Fibroblast of skin of left quadriceps (primary cell): ENCODE results near the gene LCA5.
"Not testable (repeated sequence)": the region's sequence is repeated elsewhere in the genome, so short reads cannot be mapped to it uniquely, and the experiment has no call there.

Experiments used
- DNase-seq, 2 experiments: peaks; one replicate each; pipeline ENCODE4 v3.0.0-alpha.2; 2013; ENCODE audit warnings: low read depth in 2 of 2

LCA5 gene

DNA sequence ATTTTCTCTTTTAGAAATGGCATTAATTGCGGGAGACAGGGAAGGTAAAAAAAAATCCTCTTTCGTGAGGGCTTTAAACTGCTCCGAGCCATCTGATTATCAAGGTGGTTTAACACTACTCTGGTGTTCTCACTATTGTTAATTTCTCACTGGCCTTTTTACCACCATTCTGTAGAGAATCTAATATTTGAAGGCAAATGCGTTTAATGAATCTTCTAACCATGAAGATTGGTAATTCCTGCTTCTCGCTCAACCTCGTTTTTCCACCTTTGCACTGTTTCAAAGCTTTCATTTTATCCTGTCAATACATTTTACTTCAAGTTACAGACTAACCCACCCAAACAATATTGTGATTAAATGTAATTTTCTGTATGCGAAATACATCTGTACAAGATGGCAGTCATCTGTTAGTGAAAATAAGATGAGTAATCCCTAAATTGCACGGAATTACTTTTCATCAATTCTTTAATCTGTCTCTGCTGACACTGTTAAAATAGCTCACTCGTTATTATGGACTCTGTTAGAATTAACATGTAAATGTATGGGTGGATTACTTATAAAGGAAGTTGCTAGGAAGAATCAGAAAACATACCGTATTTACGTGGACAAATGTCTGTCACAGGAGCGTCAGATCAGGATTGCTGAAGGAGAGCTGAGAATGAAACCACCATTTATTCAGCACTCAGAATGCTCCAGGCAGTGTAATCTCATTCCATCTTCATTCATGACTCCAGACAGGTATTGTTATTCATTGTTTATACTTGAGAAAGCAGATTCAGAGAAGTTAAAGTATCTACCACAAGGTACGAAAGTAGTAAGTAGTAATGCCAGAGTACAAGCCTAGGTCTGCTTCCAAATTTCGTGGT, 1.1 kb upstream of the LCA5 start:
- no peak for DNase-seq

GRCh38 chr6:79536585-79536953, 661 bp downstream of the LCA5 start:
- DNase-seq, result no peak

DNA sequence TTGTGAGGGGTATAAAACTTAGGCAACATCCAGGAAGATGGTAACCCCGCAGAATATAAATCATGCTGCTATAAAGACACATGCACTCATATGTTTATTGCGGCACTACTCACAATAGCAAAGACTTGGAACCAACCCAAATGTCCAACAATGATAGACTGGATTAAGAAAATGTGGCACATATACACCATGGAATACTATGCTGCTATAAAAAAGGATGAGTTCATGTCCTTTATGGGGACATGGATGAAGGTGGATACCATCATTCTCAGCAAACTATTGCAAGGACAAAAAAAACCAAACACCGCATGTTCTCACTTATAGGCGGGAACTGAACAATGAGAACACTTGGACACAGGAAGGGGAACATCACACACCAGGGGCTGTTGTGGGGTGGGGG, 7.7 kb downstream of the LCA5 start:
- DNase-seq, result not testable (repeated sequence)

- DNase-seq, result no peak
These were observed 10.3 kb downstream of the LCA5 start for GRCh38 chr6:79526897-79527296.

- no peak for DNase-seq
These were observed 11.7 kb downstream of the LCA5 start for GRCh38 chr6:79525272-79526100.

- no peak for DNase-seq
These were observed 13.2 kb downstream of the LCA5 start for GRCh38 chr6:79524065-79524464.

DNA sequence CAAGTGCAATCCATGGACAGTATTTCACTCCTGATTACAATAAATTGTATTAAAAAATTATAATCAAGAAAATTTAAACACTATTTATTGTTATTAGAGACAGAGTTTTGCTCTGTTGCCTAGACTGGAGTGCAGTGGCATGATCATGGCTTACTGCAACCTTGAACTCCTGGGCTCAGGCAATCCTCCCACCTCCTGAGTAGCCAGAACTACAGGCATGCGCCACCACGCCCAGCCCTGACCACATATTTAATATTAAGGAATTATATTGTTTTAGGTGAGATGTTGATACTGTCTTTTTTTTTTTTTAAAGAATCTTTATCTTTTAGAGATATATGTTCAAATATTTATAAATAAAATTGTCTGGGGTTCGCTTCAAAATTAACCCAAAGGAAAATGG, 14.6 kb downstream of the LCA5 start:
- no peak for DNase-seq

DNA sequence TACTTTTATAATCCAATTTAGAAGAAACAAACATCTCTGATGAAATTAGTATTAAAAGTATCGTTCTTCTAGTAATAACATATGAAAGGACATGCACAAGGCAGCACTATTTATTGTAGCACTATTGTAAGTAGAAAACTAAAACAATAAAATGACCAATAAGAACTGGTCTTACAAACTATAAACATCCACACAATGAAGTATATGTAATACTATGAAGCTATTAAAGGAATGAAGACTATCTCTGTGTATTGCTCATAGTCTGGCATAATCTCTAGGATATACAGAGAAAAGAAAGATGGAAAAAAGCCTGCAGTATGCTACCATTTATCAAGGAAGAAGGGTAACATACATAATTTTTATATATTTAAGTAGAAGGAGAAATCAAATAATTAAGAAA, 16.7 kb downstream of the LCA5 start:
- no peak for DNase-seq

DNA sequence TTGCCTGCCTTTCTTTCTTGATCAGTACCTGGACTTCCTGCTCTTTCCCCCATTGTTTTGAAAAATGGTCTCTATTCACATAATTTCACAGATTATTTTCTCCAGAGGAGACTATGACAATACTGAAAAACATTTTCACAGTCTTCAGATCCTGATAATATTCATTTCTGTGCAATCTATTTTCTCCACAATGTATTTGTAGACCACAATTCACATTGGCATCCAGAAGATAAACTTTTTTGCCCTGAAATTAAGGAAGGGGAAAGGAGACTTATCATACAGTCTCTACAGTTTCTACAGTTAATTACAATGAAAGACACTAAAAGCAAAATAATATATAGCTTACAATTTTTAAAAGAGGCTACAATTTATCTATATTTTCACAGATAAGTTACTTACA, 18.4 kb downstream of the LCA5 start:
- no peak for DNase-seq

- no peak for DNase-seq
These were observed 21.8 kb downstream of the LCA5 start for GRCh38 chr6:79515436-79515835.

DNA sequence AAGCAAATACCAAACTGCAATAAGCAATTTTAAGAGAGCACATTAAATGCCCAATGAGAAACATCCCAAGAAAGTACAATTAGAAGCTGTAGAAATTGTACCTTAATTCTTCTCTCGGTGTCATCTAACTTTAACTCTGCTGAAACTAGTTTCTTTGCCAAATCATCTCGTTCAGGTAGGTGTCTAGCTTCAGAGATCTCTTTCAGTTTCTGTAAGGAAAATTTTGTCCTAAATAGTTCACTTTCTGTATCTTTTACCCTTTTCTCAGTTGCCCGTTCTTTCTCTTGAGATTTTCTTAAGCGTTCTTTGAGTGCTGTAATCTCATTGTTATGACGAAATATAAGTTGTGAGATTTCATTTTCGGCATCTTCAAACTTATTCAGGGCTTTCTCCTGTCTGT, 24.1 kb downstream of the LCA5 start:
- no peak for DNase-seq

GRCh38 chr6:79512014-79512413, 25.2 kb downstream of the LCA5 start:
- DNase-seq, result no peak

- no peak for DNase-seq
These were observed 26.5 kb downstream of the LCA5 start for GRCh38 chr6:79510707-79511106.

DNA sequence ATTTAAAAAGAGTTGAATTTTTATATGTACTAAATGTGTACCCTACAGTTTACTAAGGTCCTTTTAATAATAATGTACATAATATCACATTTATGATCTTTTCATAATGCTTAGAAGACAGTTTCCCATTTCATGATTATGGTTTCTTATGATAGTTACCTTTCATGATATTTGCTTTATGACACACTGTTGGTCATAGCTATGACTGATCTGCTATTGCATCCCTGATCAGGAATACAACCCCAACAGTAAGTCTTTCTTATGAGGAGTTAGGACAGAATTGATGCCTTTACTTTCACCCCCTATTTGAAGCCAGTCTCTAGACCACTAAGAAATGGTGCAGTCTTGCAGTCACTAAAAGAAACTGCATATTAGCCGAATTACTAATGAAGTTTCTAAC, 31.0 kb downstream of the LCA5 start:
- DNase-seq, result no peak

DNA sequence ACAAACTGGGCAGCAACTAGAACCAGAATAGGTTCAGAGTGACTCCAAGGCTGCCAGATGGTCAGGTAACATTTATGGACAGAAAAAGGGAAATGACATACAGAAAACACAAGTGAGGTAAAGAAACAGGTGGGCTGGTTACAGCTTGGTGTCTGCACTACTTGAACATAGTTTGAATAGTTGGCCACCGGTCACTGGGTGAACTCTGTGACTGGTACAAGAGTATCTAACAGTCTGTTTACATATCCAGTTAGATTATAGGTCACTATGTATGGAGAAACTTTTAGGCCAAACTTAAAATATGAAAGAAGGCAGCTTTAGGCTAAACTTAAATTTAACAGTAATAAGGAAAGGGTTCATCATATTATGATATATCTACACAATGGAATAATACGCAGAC, 32.9 kb downstream of the LCA5 start:
- no peak for DNase-seq

GRCh38 chr6:79498842-79499241, 38.4 kb downstream of the LCA5 start:
- no peak for DNase-seq

DNA sequence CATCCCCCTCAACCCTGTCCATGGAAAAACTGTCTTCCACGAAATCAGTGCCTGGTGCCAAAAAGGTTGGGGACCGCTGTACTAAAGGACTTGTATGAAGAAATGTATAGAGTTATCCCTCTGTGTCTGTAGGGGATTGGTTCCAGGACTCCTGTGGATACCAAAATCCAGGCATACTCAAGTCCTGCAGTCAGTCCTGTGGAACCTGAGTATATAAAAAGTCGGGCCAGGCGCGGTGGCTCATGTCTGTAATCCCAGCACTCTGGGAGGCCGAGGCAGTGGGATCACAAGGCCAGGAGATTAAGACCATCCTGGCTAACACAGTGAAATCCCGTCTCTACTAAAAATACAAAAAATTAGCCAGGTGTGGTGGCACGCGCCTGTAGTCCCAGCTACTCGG, 42.0 kb downstream of the LCA5 start:
- no peak for DNase-seq

GRCh38 chr6:79494841-79495240, 42.4 kb downstream of the LCA5 start:
- no peak for DNase-seq

DNA sequence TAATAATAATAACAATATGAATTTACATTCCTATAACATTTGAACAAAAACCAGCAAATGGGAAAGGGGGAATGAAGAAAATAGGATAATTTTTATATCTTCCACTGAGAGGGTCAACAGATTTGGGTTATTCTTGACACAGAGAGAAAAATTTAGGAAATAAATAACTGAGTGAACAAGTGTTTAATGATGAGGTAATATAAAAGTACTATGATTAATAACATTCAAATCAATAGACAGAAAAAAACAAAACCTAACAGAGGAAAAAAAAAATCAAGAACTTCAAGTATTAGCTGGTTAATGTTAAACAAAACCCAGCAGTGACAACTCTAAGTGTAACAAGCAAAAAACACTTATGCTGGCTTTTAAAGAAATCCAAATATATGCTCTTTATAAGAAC, 66.5 kb downstream of the LCA5 start:
- no peak for DNase-seq

DNA sequence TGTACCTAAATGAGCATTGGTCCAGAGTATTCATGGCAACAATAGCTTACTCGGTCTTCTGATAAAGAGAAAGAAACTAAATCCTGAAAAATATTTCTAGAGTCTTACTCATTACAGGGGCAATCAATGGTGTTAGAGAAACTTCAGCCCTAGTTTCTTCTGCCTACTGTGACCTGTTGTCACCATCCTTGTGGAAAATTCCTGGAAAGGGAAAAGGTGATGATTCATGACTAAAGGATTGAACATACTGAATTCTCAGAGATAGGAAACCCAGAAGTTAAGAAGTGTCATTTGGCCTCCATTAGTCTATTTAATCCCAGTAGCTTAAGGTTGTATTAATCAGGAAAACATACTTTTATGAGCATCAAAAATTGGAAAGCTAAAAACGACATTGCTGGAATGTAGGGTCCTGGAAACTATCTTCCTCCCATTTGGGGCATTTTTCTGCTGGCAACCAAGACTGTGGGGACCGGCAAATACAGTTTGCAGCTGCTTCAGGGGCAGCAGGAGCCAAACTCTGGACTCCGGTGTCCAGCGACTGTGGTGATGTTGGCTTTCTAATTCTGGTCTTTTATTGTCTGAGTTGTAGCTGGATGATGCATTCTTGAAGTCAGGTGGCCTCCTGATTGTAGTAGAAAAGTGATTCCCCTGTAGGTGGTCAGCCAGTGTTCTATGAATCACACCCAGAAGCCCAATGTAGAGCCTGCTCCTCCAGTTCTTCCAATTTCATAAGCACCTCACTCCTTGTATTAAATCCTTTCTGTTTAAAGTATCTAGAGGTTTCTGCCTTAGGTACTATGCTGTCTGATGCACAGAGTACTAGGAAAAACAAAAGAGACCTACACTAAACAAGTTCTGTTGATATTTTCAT, 67.6 kb downstream of the LCA5 start:
- DNase-seq, result no peak

- DNase-seq, result no peak
These were observed 68.6 kb downstream of the LCA5 start for GRCh38 chr6:79468587-79468986.

DNA sequence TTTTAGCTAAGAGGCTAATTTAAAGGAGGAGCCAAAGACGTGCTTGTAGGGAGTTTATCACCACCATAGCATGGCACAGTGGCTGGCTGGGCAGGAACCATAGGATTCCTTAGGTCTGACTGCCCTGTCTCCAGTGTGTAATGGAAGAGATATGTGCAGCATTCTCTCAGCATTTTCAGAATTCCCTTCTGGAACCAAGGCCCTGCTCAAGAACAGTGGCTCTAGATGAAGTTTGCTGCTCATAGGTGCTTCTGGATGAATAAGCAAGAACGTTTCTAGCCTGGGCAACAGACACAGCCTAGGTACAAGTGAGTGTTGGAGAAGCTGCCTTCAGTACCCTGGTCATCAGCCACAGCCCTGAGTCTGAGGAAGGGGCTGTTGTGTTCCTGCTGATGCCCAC, 69.1 kb downstream of the LCA5 start:
- DNase-seq, result no peak
